NCI-H510A (cell line): ENCODE results near the gene CYP2C18.
"Not testable (repeated sequence)": the region's sequence is repeated elsewhere in the genome, so short reads cannot be mapped to it uniquely, and the experiment has no call there.

Source experiments
- DNase-seq: peaks from one replicate; lab custom pipeline; 2025; lab: John Stamatoyannopoulos, UW

Gene CYP2C18

DNA sequence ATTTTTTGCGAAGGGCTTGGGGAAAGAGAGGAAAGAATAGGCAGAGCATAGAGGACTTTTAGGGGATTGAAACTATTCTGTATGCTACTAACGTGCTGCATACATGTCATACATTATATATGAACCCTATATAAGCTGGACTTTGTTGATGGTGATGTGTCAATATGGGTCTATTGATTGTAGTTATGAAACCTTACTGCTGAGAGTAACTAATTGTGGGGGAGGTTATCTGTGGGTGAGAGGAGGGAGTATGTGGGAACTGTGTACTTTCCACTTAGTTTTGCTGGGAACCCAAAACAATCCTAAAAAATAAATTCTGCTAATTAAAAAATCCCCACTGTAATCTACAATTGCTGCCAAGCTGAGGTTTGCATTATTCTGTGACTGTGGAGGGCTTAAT is 63.6 kb downstream of the CYP2C18 start:
- DNase-seq, result no peak

DNA sequence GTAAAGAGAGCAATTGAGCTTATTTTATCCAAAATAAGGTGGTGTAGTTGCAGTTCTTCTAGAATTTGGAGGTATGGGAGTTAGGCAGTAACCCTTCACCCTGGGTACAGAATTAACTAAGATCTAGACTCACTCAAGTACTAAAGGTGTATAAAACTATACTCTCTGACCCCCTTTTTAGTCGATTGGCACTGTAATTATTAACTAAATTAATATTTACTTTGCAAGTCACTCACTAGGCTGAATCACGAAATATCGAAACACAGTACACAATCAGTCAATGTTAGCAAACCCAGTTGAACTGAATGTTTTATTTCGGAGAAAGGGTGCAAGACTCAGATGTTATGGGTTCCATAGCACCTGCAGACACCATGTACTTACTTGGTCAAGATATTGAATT is 64.3 kb downstream of the CYP2C18 start:
- no peak for DNase-seq

DNA sequence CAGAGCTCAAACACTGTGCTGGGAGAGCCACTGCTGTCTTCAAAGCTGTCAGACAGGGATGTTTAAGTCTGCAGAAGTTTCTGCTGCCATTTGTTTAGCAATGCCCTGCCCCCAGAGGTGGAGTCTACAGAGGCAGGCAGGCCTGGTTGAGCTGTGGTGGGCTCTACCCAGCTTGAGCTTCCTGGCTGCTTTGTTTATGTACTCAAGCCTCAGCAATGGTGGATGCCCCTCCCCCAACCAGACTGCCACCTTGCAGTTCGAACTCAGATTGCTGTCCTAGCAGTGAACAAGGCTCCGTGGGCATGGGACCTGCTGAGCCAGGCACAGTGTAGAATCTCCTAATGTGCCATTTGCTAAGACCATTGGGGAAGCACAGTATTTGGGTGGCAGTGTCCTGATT is 74.4 kb downstream of the CYP2C18 start:
- no peak for DNase-seq

DNA sequence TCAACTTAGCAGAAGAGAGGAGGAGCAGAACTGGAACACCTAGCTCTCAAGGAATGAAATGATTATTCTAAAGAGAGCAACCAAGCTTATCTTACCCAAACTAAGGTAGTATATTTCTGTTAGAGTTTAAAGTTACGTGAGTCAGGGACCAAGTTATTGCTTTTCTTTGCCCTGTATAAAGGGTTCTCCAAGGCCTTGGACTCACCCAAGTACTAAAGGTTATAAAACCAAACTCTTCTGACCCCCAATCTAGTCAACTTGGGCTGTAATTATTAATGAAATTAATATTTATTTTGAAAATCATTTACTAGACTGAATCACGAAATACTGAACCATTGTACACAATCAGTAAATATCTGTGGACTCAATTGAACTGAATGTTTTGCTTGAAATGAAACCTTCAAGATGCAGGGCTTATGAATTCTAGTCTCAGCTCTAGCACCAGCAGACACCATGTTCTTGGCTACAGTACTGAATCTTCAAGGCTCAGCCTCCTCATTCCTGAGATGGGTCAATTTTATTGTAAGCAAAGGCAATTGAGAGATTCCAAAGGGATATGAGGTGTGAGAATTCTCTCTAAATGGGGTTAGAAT is 77.2 kb downstream of the CYP2C18 start:
- DNase-seq, result no peak

DNA sequence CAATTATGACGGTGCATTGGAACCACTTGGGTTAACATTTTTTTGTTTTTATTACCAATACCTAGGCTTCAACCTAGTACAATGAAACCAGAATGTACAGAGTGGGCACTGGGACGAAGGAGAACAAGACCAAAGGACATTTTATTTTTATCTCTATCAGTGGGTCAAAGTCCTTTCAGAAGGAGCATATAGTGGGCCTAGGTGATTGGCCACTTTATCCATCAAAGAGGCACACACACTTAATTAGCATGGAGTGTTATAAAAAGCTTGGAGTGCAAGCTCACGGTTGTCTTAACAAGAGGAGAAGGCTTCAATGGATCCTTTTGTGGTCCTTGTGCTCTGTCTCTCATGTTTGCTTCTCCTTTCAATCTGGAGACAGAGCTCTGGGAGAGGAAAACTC is 78.9 kb downstream of the CYP2C18 start, which contains the start of gene CYP2C19:
CYP2C19 (plus strand) TSS at position 289 of the 400 bp plus-strand sequence; CDS start at position 314, 25 bp downstream.
- DNase-seq, result no peak

DNA sequence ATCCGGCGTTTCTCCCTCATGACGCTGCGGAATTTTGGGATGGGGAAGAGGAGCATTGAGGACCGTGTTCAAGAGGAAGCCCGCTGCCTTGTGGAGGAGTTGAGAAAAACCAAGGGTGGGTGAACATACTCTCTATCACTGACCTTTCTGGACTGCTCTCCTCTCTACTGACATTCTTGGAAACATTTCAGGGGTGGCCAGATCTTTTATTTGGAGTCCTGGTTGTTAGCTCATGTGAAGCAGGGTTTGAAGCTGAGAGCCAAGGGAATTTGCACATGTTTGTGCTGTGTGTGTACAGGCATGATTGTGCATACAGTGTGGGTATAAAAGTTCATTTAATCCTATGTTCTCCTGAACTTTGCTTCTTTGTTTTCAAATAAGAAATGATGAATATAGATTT is 91.9 kb downstream of the CYP2C18 start:
- not testable (repeated sequence) for DNase-seq

DNA sequence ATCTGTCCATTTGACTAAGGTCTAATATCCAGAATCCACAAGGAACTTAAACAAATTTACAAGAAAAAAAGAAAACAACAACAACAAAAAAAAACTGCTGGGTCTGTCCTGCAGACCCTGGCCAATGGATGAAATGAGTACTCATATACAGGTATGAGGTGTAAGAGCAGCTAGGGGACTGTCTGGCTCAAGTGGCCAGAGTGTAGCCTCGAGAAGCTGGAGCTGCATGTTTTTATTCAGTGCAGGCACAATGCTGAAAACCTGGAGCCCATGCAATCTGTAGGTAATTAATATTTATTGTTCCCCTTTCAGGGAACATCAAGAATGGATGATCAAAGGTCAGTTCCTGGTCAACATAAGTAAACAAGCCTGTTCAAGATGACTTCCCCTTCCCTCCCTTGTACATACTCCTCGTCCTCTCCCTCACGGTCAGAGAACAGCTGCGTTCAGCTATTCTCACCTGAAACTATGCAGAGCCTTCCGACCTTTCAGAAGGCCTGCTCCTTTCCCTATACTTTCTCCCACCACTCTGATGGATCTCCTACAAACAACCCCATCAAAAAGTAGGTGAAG is 94.4 kb downstream of the CYP2C18 start:
- DNase-seq, result no peak

DNA sequence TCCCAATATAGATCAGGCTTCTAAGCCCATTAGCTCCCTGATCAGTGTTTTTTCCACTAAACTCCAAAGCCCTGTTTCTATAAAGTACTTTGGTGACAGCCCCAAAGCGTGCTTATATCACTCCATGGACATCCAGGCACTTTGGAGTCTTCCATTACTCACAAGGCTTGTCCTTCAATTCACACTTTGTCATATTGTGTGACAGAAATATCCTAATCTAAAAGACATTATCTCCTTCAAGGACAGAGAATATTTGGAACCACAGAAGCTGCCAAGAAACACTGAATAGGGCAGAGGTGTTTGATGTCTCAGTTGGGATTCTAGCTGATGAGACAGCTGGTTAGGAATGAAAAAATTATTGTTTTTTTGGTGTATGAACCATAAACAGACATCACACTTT is 97.3 kb downstream of the CYP2C18 start:
- no peak for DNase-seq

DNA sequence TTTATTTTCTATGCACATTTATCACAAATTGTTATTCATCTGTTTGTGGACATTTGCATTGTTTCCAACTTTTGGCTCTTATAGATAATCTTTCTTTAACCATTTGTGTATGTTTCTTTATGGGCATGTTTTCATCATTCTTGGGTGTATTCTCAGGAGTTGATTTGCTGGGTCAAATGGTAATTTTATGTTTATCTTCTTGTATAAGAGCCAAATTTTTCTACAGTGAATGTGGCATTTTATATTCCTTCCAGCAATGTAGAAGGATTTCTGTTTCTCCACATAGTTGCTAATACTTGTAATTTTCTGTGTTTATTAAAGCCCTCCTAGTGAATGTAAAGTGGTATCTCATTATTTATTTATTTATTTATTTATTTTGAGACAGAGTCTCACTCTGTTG is 100.7 kb downstream of the CYP2C18 start:
- DNase-seq, result no peak

DNA sequence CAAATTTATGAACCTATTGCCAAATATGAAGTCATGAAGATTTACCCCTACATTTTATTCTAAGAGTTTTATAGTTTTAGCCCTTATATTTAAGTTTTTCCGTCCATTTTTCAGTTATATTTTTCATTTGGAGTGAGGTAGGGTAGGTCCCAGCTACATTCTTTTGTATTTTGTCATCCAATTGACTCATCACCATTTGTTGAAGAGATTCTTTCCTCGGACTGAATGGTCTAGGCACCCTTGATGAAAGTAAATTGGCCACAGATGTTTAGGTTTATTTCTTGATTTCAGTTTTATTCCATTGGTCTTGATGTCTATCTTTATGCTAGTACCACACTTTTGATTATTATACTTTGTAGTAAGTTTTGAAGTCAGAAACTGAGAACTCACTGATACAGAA is 101.7 kb downstream of the CYP2C18 start:
- DNase-seq, result no peak
